Mammary epithelial cell (primary cell): ENCODE data around the gene CA10.

Experiments used
- CTCF ChIP-seq, 2 donors: IDR thresholded peaks in 1 of 2; conservative IDR thresholded peaks in 1 of 2; 2 replicates each; pipeline ENCODE4 v1.5.1; 2011 to 2012; ENCODE audit warnings: inconsistent platforms in 2 of 2, low read length in 2 of 2, mild to moderate bottlenecking in 2 of 2, control low read depth in 1 of 2, low read depth in 1 of 2; ENCODE audit not compliant: insufficient read depth in 1 of 2; ENCODE audit errors: extremely low read depth in 1 of 2
- EZH2 ChIP-seq: IDR thresholded peaks from 2 replicates; pipeline ENCODE4 v1.6.1; 2012; ENCODE audit warnings: low read length, inconsistent platforms, borderline replicate concordance

GRCh38 chr17:51748749-51749604, 409.5 kb downstream of the CA10 start:
- TF ChIP-seq EZH2 = no peak
- TF ChIP-seq CTCF (conservative IDR thresholded peaks at IDR 0.05 in 1 of 2, IDR thresholded peaks at IDR 0.05 in 1 of 2; ENCODE audit: extremely low read depth in 1 of 2, insufficient read depth in 1 of 2, low read depth in 1 of 2, low read length in 2 of 2) = no peak
